Stimulated activated CD4-positive, alpha-beta T cell treated with anti-CD3 and anti-CD28 coated beads, TNF-alpha, amount 100 ng/mL, for 4 hours (primary cell): ENCODE results near the gene ZNF143.
"Not testable (repeated sequence)": the region's sequence is repeated elsewhere in the genome, so short reads cannot be mapped to it uniquely, and the experiment has no call there.

Source experiments
- DNase-seq, 3 experiments: peaks; one replicate each; pipeline ENCODE4 v3.0.0-alpha.2; 2020; ENCODE audit warnings: low read depth in 3 of 3

The ZNF143 gene

GRCh38 chr11:9498457-9499078 is 37.8 kb downstream of the ZNF143 start:
- no peak for DNase-seq

- peak; percentile 35 to 61 (median 37) for DNase-seq
These were observed 45.9 kb downstream of the ZNF143 start for GRCh38 chr11:9506489-9507276.

- no peak for DNase-seq
These were observed 46.4 kb downstream of the ZNF143 start for GRCh38 chr11:9507277-9507580.

GRCh38 chr11:9509041-9509440 is 48.2 kb downstream of the ZNF143 start:
- no peak for DNase-seq

GRCh38 chr11:9512370-9513019 is 51.7 kb downstream of the ZNF143 start:
- no peak for DNase-seq

GRCh38 chr11:9514576-9514975 is 53.8 kb downstream of the ZNF143 start:
- not testable (repeated sequence) for DNase-seq

GRCh38 chr11:9516113-9516512 is 55.3 kb downstream of the ZNF143 start:
- no peak for DNase-seq

- DNase-seq: no peak
These were observed 58.1 kb downstream of the ZNF143 start for GRCh38 chr11:9518835-9519410.

GRCh38 chr11:9524001-9524400 is 63.2 kb downstream of the ZNF143 start:
- DNase-seq: no peak

GRCh38 chr11:9525116-9525515 is 64.3 kb downstream of the ZNF143 start:
- no peak for DNase-seq

GRCh38 chr11:9527481-9528135 is 66.8 kb downstream of the ZNF143 start:
- DNase-seq: no peak

- DNase-seq: no peak
These were observed 67.3 kb downstream of the ZNF143 start for GRCh38 chr11:9528136-9528501.

GRCh38 chr11:9528573-9529333 is 67.9 kb downstream of the ZNF143 start:
- no peak for DNase-seq

- no peak for DNase-seq
These were observed 68.5 kb downstream of the ZNF143 start for GRCh38 chr11:9529334-9529650.

GRCh38 chr11:9530020-9530621 is 69.3 kb downstream of the ZNF143 start:
- DNase-seq: no peak

- DNase-seq: no peak
These were observed 70.3 kb downstream of the ZNF143 start for GRCh38 chr11:9530901-9531625.

- no peak for DNase-seq
These were observed 72.2 kb downstream of the ZNF143 start for GRCh38 chr11:9533058-9533457.

GRCh38 chr11:9533736-9534473 is 73.1 kb downstream of the ZNF143 start:
- DNase-seq: no peak

GRCh38 chr11:9535189-9535781 is 74.5 kb downstream of the ZNF143 start:
- DNase-seq: peak; percentile 54 to 78 (median 72)
